Esophagus mucosa (tissue), 1 donor: Measurements from ENCODE around the gene DIS3L2. TPM values are rescaled to one million over a fixed set of nuclear protein-coding genes. Genes with fewer than 3 reads are reported as not detected.

Experiments
- ATAC-seq: fragments of 200-7000 bp; cut with Tn5 transposase; one replicate; pipeline ENCODE4 v1.9.1; 2020
- total RNA-seq: library from RNA; stranded (reverse); gene quantifications from one replicate; pipeline ENCODE4 v1.2.4, GENCODE V29; 2023
- donor health status: DM: yes; HTN: yes; CAD: no.

The DIS3L2 gene
- total RNA-seq, 1 donor from 2014 or later = 25.0 TPM

GRCh38 chr2:232336241-232336736 is 374.8 kb downstream of the DIS3L2 start:
- no peak for ATAC-seq

- no peak for ATAC-seq
Observed at GRCh38 chr2:232336981-232337720, 375.6 kb downstream of the DIS3L2 start.

- ATAC-seq = peak; percentile 10
Observed at GRCh38 chr2:232338094-232338758, 376.7 kb downstream of the DIS3L2 start.

- ATAC-seq = no peak
Observed at GRCh38 chr2:232338759-232339106, 377.2 kb downstream of the DIS3L2 start.

- no peak for ATAC-seq
Observed at GRCh38 chr2:232339121-232340081, 377.9 kb downstream of the DIS3L2 start.

- no peak for ATAC-seq
Observed at GRCh38 chr2:232340171-232340935, 378.8 kb downstream of the DIS3L2 start.

GRCh38 chr2:232341061-232341738 is 379.7 kb downstream of the DIS3L2 start:
- ATAC-seq = no peak

GRCh38 chr2:232341739-232342126 is 380.2 kb downstream of the DIS3L2 start:
- ATAC-seq = no peak

GRCh38 chr2:232342635-232343565 is 381.4 kb downstream of the DIS3L2 start:
- no peak for ATAC-seq

- no peak for ATAC-seq
Observed at GRCh38 chr2:232343821-232344220, 382.3 kb downstream of the DIS3L2 start.

GRCh38 chr2:232345251-232345650 is 383.7 kb downstream of the DIS3L2 start:
- no peak for ATAC-seq

GRCh38 chr2:232347369-232347768 is 385.9 kb downstream of the DIS3L2 start:
- no peak for ATAC-seq

GRCh38 chr2:232348936-232349335 is 387.4 kb downstream of the DIS3L2 start:
- peak; percentile 93 for ATAC-seq

GRCh38 chr2:232349546-232349945 is 388.0 kb downstream of the DIS3L2 start:
- ATAC-seq = no peak

- ATAC-seq = no peak
Observed at GRCh38 chr2:232349946-232350635, 388.6 kb downstream of the DIS3L2 start.

GRCh38 chr2:232350804-232351685 is 389.5 kb downstream of the DIS3L2 start:
- ATAC-seq = peak; percentile 62

GRCh38 chr2:232351686-232352510 is 390.4 kb downstream of the DIS3L2 start:
- no peak for ATAC-seq
